Ishikawa (cell line): ENCODE data around the gene TLX2.

ENCODE experiments used
- CEBPB ChIP-seq: IDR thresholded peaks from 2 replicates; pipeline ENCODE4 v1.6.1; 2012
- CREB1 ChIP-seq: IDR thresholded peaks from 2 replicates; pipeline ENCODE4 v1.6.1; 2012; ENCODE audit warnings: low read depth
- EGR1 ChIP-seq: IDR thresholded peaks from 2 replicates; pipeline ENCODE4 v1.6.1; 2012
- EP300 ChIP-seq: IDR thresholded peaks from 2 replicates; pipeline ENCODE4 v1.6.1; 2012; ENCODE audit warnings: borderline replicate concordance
- FOXM1 ChIP-seq: IDR thresholded peaks from 2 replicates; pipeline ENCODE4 v1.6.1; 2012; ENCODE audit warnings: low read depth, borderline replicate concordance
- NFIC ChIP-seq: IDR thresholded peaks from 2 replicates; pipeline ENCODE4 v1.6.1; 2012
- RAD21 ChIP-seq: IDR thresholded peaks from 2 replicates; pipeline ENCODE4 v1.6.1; 2012; ENCODE audit warnings: low read depth
- TAF1 ChIP-seq: IDR thresholded peaks from 2 replicates; pipeline ENCODE4 v1.6.1; 2012; ENCODE audit warnings: low read depth, mild to moderate bottlenecking
- TCF12 ChIP-seq: IDR thresholded peaks from 2 replicates; pipeline ENCODE4 v1.6.1; 2012; ENCODE audit warnings: low read depth
- TEAD4 ChIP-seq: IDR thresholded peaks from 2 replicates; pipeline ENCODE4 v1.6.1; 2012
- YY1 ChIP-seq: IDR thresholded peaks from 2 replicates; pipeline ENCODE4 v1.6.1; 2012; ENCODE audit warnings: low read depth
- ZBTB7A ChIP-seq: IDR thresholded peaks from 2 replicates; pipeline ENCODE4 v1.6.1; 2012; ENCODE audit warnings: low read depth
- TF ChIP-seq, protein P1 (sequence below): IDR thresholded peaks from 2 replicates; pipeline ENCODE4 v1.6.1; 2012
- TF ChIP-seq, protein P2 (sequence below): IDR thresholded peaks from 2 replicates; pipeline ENCODE4 v1.6.1; 2012
- TF ChIP-seq, protein P3 (sequence below): IDR thresholded peaks from 2 replicates; pipeline ENCODE4 v1.6.1; 2012; ENCODE audit warnings: low read depth, mild to moderate bottlenecking

Gene TLX2

DNA sequence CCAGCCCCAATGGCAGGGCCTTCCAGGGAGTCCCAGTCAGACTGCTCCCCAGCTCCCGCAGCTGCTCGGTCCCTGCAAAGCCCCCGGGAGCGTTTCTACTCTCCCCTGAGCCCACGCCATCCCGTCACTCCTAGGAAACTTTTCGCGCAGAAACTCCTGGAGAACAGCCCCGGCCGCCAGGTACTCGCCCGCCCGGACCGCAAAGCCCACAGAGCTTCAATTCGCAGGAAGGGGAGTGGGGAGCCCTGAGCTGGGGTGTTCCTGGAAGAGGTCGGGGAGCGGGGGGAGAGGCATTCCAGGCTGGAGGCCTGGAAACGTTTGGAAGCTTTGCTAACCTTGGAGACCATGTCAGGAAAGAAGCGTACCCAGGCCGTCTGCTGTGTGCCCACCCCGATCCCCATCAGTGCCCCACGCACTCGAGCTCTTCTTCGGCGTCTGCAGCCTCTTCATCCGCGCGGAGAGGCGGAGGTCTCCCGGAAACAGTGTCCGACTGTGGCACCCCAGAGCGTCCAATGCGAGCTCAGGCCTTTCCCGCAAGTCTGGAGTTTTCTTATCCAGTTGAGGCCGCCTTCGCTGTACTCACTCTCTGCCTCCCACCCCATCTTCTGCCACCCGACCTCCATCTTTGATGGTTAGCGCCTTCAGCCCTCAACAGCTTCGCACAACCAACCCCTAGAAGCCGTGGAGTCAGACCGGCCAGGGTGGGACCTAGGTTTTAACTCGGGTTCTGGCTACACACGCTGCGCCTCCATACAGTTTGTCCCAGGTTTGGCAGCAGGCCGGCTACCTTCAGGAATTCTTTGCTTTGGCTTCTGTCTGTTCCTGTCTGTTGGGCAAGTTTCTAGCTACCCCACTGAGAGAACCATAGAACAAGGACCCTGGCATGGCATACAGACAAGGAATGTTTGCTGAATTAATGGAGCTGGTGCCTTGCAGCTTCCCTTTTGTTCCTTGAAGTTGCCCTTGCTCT, 10.5 kb upstream of the TLX2 start:
- no peak for TF ChIP-seq FOXM1
- TF ChIP-seq EGR1, result no peak
- TF ChIP-seq, protein P1, sequence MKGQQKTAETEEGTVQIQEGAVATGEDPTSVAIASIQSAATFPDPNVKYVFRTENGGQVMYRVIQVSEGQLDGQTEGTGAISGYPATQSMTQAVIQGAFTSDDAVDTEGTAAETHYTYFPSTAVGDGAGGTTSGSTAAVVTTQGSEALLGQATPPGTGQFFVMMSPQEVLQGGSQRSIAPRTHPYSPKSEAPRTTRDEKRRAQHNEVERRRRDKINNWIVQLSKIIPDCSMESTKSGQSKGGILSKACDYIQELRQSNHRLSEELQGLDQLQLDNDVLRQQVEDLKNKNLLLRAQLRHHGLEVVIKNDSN, result no peak
- TF ChIP-seq, protein P2, sequence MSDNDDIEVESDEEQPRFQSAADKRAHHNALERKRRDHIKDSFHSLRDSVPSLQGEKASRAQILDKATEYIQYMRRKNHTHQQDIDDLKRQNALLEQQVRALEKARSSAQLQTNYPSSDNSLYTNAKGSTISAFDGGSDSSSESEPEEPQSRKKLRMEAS, result no peak
- no peak for TF ChIP-seq TAF1
- TF ChIP-seq, protein P3, sequence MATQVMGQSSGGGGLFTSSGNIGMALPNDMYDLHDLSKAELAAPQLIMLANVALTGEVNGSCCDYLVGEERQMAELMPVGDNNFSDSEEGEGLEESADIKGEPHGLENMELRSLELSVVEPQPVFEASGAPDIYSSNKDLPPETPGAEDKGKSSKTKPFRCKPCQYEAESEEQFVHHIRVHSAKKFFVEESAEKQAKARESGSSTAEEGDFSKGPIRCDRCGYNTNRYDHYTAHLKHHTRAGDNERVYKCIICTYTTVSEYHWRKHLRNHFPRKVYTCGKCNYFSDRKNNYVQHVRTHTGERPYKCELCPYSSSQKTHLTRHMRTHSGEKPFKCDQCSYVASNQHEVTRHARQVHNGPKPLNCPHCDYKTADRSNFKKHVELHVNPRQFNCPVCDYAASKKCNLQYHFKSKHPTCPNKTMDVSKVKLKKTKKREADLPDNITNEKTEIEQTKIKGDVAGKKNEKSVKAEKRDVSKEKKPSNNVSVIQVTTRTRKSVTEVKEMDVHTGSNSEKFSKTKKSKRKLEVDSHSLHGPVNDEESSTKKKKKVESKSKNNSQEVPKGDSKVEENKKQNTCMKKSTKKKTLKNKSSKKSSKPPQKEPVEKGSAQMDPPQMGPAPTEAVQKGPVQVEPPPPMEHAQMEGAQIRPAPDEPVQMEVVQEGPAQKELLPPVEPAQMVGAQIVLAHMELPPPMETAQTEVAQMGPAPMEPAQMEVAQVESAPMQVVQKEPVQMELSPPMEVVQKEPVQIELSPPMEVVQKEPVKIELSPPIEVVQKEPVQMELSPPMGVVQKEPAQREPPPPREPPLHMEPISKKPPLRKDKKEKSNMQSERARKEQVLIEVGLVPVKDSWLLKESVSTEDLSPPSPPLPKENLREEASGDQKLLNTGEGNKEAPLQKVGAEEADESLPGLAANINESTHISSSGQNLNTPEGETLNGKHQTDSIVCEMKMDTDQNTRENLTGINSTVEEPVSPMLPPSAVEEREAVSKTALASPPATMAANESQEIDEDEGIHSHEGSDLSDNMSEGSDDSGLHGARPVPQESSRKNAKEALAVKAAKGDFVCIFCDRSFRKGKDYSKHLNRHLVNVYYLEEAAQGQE, result no peak

DNA sequence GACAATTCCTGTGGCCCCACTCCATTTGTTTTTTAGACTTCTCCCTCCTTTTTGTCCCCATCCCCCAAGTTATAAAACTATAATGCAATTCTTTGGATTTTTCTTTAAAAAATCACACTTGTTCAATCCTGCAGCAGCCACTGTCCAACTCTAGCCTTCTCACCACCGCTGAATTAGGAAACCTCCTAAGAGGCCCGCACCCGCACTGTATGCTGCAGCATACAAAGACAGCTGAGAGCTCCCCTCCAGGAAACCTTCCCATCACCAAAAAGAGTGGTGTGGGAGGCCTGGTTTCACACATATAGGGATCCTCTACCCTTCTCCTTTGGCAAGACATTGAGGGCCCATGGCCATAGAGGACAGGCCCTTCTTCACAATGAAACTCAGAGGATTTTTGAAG, 9.7 kb upstream of the TLX2 start:
- TF ChIP-seq EGR1, result no peak
- no peak for TF ChIP-seq ZBTB7A
- no peak for TF ChIP-seq RAD21
- TF ChIP-seq, protein P2, result no peak
- no peak for TF ChIP-seq CEBPB
- TF ChIP-seq TAF1, result no peak
- no peak for TF ChIP-seq NFIC
- no peak for TF ChIP-seq EP300
- TF ChIP-seq TCF12, result no peak
- TF ChIP-seq YY1, result no peak

DNA sequence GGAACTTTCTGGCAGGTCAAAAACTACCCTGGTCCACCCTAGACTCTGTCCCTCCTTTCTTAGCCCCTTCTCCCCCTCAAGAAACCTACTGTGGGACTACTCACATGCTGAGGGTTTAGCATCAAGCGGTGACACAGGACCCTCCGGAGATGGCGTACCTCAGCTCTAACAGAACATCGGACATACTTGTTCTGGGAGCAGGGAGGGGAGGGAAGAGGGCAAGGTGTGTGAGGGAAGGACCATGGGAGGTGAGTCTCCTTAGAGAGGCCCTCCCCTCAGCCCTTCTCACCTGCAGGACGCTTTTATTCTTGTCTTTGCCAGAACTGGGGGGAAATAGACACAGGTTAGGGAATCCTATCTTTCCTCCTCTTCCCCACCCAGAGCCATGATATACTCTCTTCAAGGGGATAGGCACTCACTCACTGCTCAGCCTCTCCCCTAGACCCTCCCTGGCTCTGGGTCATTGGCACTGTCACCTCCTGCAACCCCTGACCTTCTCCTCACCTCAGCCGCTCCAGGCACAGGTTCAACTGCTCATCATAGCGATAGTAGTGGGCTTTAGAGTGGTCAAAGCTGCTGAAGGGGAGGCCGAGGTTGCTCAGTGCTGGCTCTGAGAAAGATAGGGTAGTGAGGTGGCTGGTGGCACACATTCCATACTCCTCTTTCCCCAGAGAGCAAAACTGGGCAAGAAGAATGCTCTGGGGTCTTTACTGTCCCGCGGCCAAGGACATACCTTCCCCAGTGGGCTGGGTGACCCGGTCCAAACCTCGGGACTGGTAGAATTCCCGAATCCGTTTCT, 8.6 kb upstream of the TLX2 start:
- TF ChIP-seq YY1, result no peak

DNA sequence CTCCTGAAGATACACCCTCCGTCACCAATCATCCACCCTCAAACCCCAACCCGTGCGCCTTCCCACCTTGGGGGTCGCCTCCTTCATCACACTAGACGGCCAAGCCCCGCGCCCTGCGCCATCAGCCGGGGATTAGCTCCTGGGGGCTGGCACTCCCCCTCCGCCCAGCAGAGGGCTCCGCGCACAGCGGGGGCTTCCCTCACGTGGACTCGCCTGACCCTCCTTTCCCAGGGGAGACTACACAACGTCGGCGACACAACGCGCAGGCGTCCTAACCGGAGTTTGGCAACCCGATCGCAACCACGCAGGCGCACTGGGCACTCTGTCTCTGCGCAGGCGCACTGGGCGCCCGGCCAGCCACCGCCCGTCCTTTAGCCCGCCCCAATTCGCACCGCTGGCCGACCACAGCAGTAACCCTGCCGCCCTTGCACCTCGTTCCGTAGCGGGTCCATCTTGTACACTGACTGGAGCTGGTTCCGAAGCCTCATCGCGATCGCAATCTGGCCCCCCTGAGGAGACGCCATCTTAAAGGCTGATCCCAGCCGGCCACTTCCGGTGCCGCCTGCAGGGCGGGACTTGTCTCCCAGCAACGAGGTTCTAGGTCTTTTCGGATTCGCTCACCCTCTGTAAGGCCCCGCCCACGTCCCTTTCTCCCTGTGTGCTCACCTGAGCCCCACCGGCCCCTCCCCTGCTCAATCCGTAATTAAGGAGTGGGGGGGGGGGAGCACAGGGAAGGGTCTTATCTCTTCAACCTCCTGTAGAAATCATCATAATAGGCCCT, 6.9 kb upstream of the TLX2 start, which contains the start of gene PCGF1:
PCGF1 (minus strand) TSS at position 551 of the 781 bp plus-strand sequence; CDS start at position 524, 27 bp downstream.
- peak; percentile 86 for TF ChIP-seq TAF1
- no peak; the same call in none of the 2 replicates for TF ChIP-seq ZBTB7A
- no peak for TF ChIP-seq TEAD4
- TF ChIP-seq FOXM1, result no peak
- no peak for TF ChIP-seq RAD21
- TF ChIP-seq NFIC, result peak; percentile 33; the same call in 1 of the 2 replicates
- TF ChIP-seq CEBPB, result peak; percentile 51; the same call in 1 of the 2 replicates
- peak; percentile 71; the same call in 1 of the 2 replicates for TF ChIP-seq TCF12
- no peak for TF ChIP-seq EP300
- TF ChIP-seq EGR1, result 0 out of 2 replicates have a peak, but pooled peaks have one; percentile 56
- TF ChIP-seq CREB1, result no peak
- TF ChIP-seq, protein P3, result no peak
- TF ChIP-seq, protein P2, result peak; percentile 80
- TF ChIP-seq YY1, result peak; percentile 95
- TF ChIP-seq, protein P1, result peak; percentile 86
